Activated naive CD4-positive, alpha-beta T cell (primary cell): ENCODE results near the gene SLC22A1.
"Not testable (repeated sequence)": the region's sequence is repeated elsewhere in the genome, so short reads cannot be mapped to it uniquely, and the experiment has no call there.

Experiments used
- DNase-seq, 4 experiments: peaks; one replicate each; lab custom pipeline; 2025; lab: John Stamatoyannopoulos, UW

The SLC22A1 gene

GRCh38 chr6:160121558-160121957, at the start of gene SLC22A1:
TSS of gene SLC22A1 (plus strand) at chr6:160121815. CDS start at chr6:160121936, 121 bp downstream.
- no peak for DNase-seq

- DNase-seq = no peak
These were observed 48.3 kb upstream of the SLC22A1 start for GRCh38 chr6:160073272-160073671.

GRCh38 chr6:160076009-160076408, 45.6 kb upstream of the SLC22A1 start:
- DNase-seq = no peak

DNA sequence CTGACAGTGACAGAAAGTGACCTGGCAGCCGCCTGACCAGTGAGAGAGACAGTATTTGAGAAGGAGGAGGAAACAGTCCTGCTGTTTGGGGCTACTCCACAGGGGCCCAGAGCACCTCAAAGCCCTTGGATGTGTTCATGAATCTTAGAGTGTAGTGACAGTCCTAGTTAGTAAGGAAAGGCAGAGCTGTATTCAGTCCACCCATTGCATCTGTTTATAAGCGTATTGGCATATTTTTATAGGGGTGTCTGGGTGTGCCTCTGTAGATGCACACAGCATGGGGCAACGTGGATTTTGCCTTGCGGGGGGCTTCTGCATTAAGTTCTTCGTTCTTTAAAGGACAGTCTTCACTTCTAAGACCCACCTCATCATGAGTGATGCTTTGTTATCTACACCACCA, 44.6 kb upstream of the SLC22A1 start:
- no peak for DNase-seq

GRCh38 chr6:160077526-160077925, 44.1 kb upstream of the SLC22A1 start:
- DNase-seq = no peak

DNA sequence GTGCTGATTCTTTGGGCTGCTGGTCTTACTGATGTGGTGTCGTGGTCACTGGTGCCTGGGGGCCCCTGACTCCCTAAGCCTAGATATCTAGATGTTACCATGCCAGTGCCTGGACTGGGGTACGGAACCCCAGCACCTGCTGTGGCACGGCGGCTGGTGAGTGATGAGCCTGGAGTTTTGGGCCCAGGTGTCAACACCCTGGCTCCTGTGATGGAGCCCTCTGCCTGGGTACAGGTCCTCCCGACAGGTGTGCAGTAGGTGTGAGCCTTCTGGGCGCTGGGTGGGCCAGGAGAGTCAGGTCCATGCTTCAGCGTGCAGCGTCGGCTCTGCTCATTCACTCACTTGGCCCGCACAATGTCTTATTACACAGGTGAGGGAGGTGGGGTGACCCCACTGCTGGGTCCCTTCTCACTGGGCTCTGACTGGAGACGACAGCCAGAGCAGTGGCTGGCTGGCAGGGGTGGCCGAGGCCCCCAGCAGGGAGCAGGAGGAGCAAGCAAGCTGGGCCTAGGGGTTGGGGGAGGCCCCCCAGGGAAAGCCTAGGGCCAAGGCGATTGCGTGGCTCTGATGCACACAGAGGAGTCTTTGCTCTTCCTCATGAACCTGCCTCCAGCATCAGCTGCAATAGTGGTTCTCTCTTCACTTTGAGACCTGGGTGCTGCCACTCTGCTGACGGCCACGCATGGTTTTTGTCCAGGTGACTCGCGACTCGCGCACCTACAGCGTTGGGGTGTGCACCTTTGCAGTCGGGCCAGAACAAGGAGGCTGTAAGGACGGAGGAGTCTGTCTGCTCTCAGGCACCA, 42.5 kb upstream of the SLC22A1 start:
- DNase-seq = no peak

DNA sequence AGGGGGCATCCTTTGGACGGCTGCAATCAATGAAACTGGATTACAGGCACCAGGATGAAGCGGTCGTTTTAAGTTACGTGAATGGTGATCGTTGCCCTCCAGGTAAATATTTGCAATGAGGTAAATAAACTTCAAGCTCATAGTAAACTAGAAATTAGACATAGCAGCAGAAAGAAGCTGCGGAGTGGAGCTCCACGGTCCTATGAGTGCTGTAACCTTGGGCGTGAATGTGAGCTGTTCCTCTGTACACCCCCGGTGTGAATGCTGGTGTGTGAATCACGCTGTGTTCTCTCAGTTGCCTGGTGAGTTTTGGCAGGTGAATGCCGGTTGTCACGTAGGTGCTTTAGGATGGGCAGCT, 42.0 kb upstream of the SLC22A1 start:
- no peak for DNase-seq

DNA sequence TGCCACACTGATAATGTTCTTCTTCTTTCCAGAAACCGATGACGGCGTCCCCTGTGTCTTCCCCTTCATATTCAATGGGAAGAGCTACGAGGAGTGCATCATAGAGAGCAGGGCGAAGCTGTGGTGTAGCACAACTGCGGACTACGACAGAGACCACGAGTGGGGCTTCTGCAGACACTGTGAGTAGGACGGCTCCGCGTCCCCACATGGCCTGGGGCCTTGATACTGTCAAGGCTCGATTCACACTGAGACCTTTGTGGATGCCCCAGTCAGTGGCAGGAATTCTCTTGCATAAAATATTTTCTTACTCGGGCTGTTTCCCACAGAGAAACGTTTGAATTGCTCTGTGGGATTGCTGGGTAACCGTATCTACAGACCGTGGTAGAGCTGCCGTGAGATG, 41.5 kb upstream of the SLC22A1 start:
- DNase-seq = no peak

GRCh38 chr6:160081398-160081797, 40.2 kb upstream of the SLC22A1 start:
- DNase-seq = no peak

- no peak for DNase-seq
These were observed 39.0 kb upstream of the SLC22A1 start for GRCh38 chr6:160082627-160083026.

DNA sequence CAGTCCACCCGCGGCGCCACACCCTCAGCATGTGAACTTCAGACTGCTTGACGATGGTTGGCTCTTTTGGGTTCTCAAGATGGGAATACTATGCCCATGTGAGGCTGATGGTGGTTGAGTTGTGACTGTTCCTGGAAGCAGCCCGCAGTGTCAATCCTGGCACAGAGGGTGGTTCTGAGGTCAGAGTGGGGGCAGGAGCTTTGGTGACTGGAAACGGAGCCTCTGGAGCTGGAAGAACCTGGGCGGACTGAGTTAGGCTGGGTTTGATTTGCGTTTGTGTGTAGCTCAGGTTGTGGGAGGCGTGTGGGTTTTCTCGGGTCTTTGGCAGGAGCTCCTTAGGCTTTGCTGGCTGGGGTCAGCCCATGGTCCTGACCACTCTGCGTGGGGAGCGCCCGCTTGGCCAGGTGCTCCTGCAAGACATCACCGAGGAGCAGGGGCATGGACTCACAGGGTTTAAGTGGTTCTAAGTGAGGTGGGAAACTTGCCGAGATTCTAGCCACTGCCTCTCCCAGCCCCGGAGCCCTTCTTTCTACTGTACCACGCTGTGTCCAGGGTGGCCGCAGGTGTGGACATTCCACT, 37.3 kb upstream of the SLC22A1 start:
- DNase-seq = no peak

- DNase-seq = no peak
These were observed 36.4 kb upstream of the SLC22A1 start for GRCh38 chr6:160085226-160085625.

DNA sequence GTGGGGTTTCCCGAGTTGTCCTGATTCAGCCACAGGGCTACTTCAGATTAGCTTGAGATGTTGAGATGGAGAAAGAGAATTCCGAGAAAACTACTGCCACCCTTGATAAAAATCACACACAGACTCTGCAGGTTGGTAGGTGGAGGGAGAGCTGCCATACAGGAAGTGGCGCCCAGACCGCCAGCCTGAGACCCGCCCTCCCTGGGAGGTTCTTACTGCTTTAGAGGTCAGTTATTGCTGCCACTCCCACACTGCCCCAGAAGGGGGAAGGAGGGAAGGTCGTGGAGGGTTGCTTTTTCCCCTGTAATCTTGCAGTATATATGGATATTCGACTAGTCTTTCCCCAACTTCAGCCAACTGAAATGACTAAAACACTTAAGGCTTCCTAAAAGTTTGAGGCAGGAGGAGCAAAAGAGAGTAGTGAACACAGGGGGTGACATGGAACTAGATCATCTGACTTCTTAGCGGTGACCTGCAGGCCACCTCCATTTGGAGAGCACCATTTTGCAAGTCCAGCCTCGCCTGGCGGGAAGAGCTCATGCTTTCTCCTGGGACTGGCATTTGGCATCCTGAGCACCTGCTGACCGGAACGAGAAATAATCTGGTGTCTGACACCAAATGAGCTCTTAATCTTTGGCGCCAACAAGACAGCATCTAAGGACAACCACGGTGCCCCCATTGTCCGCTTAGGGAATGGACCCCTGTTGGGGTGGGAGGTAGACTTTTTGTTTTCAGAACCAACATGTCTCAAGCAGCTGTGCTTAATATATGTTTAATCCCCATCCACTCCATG, 35.7 kb upstream of the SLC22A1 start:
- DNase-seq = no peak

GRCh38 chr6:160086754-160087153, 34.9 kb upstream of the SLC22A1 start:
- DNase-seq = no peak

DNA sequence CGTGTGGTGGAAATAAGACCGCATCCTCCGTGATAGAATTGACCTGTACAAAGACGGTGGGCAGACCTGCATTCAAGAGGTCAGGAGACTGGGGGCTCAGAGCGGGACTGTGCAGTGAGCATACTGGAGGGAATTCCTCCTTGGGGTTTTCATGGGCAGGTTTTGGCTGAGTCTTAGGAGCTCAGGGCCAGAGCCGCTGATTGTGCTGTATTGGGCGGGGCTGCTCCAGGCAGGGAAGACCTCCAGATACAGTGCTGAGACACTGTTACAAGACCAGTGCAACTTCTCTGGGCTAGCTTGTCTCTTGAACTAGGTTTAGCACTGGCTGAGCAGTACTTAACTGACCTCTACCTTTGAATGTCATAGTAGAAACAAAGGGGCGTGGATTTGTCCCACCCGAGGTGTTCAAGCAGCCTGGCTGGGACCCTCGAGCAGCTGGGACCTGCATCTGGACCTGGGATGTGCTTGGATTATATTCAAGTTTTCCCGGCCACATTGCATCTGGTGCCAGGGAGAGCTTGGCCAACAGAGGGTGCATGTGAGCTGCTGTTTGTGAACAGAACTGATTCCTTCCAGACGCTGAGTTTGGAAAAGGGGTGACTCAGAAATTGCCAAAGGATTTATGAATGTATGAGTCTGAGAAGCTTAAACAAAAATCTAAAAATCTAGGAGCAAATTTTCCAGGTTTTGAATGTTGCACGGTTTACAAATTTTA, 33.4 kb upstream of the SLC22A1 start:
- DNase-seq = no peak

DNA sequence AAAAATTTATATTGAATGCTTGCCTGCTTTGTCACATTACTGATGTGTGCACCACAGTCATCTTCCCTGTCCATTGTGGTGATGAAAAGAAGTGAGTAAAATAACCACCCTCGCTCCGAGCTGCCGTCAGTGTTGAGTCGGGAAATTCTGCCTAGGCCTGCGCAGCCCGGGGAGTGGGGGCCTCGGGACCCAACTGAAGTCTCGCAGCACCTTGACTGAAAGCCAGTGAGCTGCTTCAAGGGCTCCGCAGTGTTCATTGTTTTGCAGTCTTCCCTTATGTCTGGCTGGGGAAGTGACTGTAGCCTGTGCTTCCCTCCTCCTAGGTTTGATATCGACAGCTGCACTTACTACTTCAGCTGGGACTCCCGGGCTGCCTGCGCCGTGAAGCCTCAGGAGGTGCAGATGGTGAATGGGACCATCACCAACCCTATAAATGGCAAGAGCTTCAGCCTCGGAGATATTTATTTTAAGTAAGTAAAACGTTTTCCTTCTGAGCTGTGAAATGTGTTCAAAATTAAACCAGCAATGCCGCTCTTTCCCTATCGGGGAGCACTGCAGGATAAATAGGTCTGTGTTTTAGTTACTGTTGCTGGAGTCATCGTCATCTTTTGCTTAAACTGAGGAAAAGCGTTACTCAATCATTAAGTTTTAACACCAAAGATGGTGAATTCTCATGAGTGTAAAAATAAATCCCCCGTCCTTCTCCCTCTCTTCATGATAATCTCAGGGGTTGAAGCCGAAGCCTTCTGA, 32.7 kb upstream of the SLC22A1 start:
- no peak for DNase-seq

- no peak for DNase-seq
These were observed 32.1 kb upstream of the SLC22A1 start for GRCh38 chr6:160089534-160089897.

DNA sequence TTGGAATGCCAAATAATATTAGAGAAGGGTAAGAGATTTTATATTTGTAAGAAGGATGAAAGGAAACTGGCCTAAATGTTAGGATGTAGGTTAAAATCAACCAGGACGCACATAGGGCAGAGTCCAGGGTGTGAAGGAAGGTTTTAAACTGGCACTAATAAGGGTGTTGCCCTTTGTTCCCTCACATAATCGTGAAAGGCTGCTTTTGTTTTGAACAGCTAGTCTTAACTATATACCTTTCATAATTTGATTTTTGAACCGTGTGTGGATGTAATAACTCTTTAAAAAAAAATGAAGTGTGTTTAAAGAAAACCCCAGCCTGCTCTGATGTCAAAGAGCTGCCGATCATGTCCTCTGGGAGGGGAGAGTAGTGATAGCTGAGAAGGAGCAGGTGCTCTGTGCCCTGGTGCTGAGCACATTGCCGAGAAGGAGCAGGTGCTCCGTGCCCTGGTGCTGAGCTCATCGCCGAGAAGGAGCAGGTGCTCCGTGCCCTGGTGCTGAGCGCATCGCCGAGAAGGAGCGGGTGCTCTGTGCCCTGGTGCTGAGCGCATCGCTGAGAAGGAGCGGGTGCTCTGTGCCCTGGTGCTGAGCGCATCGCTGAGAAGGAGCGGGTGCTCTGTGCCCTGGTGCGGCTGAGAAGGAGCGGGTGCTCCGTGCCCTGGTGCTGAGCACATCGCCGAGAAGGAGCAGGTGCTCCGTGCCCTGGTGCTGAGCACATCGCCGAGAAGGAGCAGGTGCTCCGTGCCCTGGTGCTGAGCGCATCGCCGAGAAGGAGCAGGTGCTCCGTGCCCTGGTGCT, 31.0 kb upstream of the SLC22A1 start:
- not testable (repeated sequence) for DNase-seq

GRCh38 chr6:160092176-160092575, 29.4 kb upstream of the SLC22A1 start:
- DNase-seq = not testable (repeated sequence)

DNA sequence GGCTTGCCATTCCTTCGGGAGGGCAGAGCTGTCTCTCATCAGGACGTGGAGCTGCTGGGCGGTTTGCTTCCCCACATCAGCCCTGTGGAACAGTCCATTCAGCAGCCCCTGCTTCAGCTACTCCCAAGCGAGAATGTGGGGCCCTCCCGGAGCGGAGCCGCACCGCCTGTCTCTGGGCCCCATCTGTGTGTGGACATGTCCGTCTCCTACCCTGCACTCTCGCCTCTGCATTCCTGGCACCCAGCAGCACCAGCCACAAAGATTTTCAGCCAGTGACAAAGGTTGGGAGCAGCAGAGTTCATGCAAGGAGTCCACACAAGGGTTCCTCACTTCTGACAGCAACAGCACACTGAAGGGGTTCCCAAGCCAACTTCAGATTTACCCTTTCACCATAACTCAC, 29.0 kb upstream of the SLC22A1 start:
- DNase-seq = no peak

DNA sequence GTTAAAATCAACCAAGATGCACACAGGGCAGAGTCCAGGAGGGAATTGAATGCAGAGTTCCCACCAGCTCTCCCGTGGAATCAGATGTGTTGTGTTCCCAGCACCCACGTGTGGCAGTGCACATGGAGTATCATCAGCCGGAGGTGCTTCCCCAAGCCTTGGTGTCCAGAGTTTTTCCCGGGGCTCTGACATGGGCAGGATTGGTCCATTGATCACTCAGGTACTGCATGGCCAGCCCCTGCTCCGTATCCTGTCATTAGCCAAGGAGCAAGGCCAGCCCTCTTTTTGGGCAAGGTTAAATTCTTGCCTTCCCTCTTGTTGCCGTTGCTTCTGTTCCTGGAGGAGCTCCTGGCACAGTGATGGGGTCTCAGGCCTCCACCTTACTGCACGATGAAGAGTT, 28.6 kb upstream of the SLC22A1 start:
- no peak for DNase-seq
